H1 (cell line): Measurements from ENCODE around the gene DOK7. TPM values are rescaled to one million over a fixed set of nuclear protein-coding genes. Genes with fewer than 3 reads are reported as not detected.

Source experiments
- EZH2 ChIP-seq: fragments of 200-600 bp; sonication (generic); IDR thresholded peaks from 2 replicates; pipeline ENCODE4 v1.7.1; 2012; ENCODE audit warnings: low read depth, mild to moderate bottlenecking, moderate library complexity, low read length, inconsistent platforms; ENCODE audit not compliant: severe bottlenecking
- POLR2AphosphoS5 ChIP-seq: IDR thresholded peaks from 2 replicates; pipeline ENCODE4 v1.6.1; 2011; ENCODE audit warnings: low read depth, low read length
- SIN3A ChIP-seq, 2 experiments: IDR thresholded peaks in 1 of 2; conservative IDR thresholded peaks in 1 of 2; 2 replicates each; pipeline ENCODE4 v1.6.1; 2011 to 2012; ENCODE audit warnings: low read length in 2 of 2, improper control_type of control experiment in 1 of 2, low read depth in 1 of 2, mild to moderate bottlenecking in 1 of 2
- polyA plus RNA-seq, 7 experiments: library from polyadenylated mRNA; depleted of rRNA in 3 of 7; stranded (reverse) in 5 of 7; unstranded in 2 of 7; fragments of >200 nt in 5 of 7; fragments of 200-250 nt in 2 of 7; gene quantifications; 1 replicate in 5 of 7; 2 replicates in 1 of 7; 4 replicates in 1 of 7; pipeline versions ENCODE4 v1.2.1 to v1.2.3, GENCODE V29; 2011 to 2013; ENCODE audit warnings: missing spikeins in 2 of 7, mixed read lengths in 2 of 7
- total RNA-seq: library from RNA; stranded (reverse); fragmentation: NEBNext Ultra II Directional; extraction: Animal tissue kit (Norgen Biotek cat#: 25700); gene quantifications from 2 replicates; pipeline ENCODE4 v1.2.1, GENCODE V29; 2021

DOK7 gene
- total and polyA plus RNA-seq, 2 of the 8 experiments (the other 6 are each of a cell fraction or from before 2014, with no cell fraction given), result 0.32 TPM; not detected in 1

DNA sequence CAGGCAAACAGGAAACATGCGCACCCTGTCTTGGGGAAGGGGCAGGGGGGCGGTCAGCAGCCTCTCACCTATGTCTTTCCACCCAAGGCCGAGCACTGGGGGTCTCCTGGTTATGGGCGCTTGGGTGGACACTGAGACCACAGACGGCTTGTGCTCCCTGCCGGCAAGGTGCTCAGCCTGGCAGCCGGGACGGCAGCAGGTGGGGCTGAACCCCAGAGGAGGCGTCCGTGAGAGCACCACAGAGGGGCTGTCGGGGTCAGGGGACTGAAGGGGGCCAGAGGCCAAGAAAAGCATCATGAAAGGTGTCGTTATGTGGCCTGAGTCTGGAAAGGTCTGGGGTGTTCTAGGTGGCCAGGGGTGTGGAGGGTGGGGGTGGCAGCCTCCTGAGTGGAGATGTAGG, 19.6 kb downstream of the DOK7 start (continued):
- TF ChIP-seq EZH2 (no peak), SIN3A (conservative IDR thresholded peaks at IDR 0.05 in 1 of 2, IDR thresholded peaks at IDR 0.05 in 1 of 2; ENCODE audit: low read depth in 1 of 2, low read length in 2 of 2) (no peak), POLR2AphosphoS5 (no peak)
